A549 (cell line): ENCODE measurements around the gene DUSP2. TPM values are rescaled to one million over a fixed set of nuclear protein-coding genes. Genes with fewer than 3 reads are reported as not detected.

Experiments
- ATAC-seq, 2 experiments: fragments of 200-7000 bp in 1 of 2; fragments of >200 bp in 1 of 2; cut with Nextera tagmentation in 1 of 2; cut with Tn5 transposase in 1 of 2; 3 replicates each; pipeline versions ENCODE4 v1.8.0 to v1.9.1; 2018 to 2020; ENCODE audit warnings: mild to moderate bottlenecking in 1 of 2, moderate library complexity in 1 of 2
- CTCF ChIA-PET: fragments of 300-600 bp; sonication (Branson Sonifier 250); formaldehyde crosslinking; extraction: SDS; loops from one replicate; lab custom pipeline; 2021; ENCODE audit warnings: antibody characterized with exemption, inconsistent platforms; lab: Yijun Ruan, JAX
- POLR2A ChIA-PET: fragments of 350-600 bp; formaldehyde crosslinking; extraction: SDS; loops from one replicate; lab custom pipeline; 2021; ENCODE audit warnings: antibody characterized with exemption, inconsistent platforms; lab: Yijun Ruan, JAX
- DNase-seq, 2 experiments: peaks; one replicate each; pipeline versions ENCODE4 v3.0.0 to v3.0.0-alpha.2; 2011 to 2016; ENCODE audit warnings: low read depth in 1 of 2, low spot score in 1 of 2
- FAIRE-seq: peaks from 2 replicates; lab custom pipeline; 2011; peaks lifted over from hg19 to GRCh38; lab: Jason Lieb, UNC
- H3K27ac ChIP-seq, 2 experiments: fragments of >200 bp; sonication (Bioruptor Twin); formaldehyde crosslinking; 3 replicates each; pipeline ENCODE4 v1.5.1; 2016 to 2017
- H3K4me1 ChIP-seq: fragments of >200 bp; sonication (Bioruptor Twin); formaldehyde crosslinking; 3 replicates; pipeline ENCODE4 v1.6.1; 2016
- H3K4me2 ChIP-seq: fragments of >200 bp; sonication (Bioruptor Twin); formaldehyde crosslinking; 3 replicates; pipeline ENCODE4 v1.6.1; 2016
- H3K4me3 ChIP-seq: fragments of >200 bp; sonication (Bioruptor Twin); formaldehyde crosslinking; 3 replicates; pipeline ENCODE4 v1.5.1; 2016
- H3K9me3 ChIP-seq: fragments of >200 bp; sonication (Bioruptor Twin); formaldehyde crosslinking; 3 replicates; pipeline ENCODE4 v1.6.1; 2016
- CHD2 ChIP-seq: fragments of 150-350 bp; IDR thresholded peaks from 2 replicates; pipeline ENCODE4 v1.6.1; 2014; ENCODE audit warnings: low read length; ENCODE audit not compliant: partially characterized antibody
- EHF ChIP-seq: fragments of 250-450 bp; sonication (Bioruptor Pico); IDR thresholded peaks from 2 replicates; pipeline ENCODE4 v1.5.0; 2020; ENCODE audit warnings: mild to moderate bottlenecking
- EHMT2 ChIP-seq: fragments of 200-600 bp; sonication (generic); IDR thresholded peaks from 2 replicates; pipeline ENCODE4 v1.6.1; 2016; ENCODE audit warnings: antibody characterized with exemption, low read depth, mild to moderate bottlenecking, moderate library complexity
- ESRRA ChIP-seq: fragments of 150-350 bp; IDR thresholded peaks from 2 replicates; pipeline ENCODE4 v1.6.1; 2014; ENCODE audit warnings: mild to moderate bottlenecking, low read length, borderline replicate concordance
- JUNB ChIP-seq: fragments of >200 bp; sonication (Bioruptor Twin); formaldehyde crosslinking; IDR thresholded peaks from 2 replicates; pipeline ENCODE4 v1.6.1; 2016
- KDM1A ChIP-seq: fragments of 200-600 bp; sonication (generic); IDR thresholded peaks from 2 replicates; pipeline ENCODE4 v1.6.1; 2016; ENCODE audit warnings: low read depth, mild to moderate bottlenecking
- RARB ChIP-seq: fragments of 250-450 bp; sonication (Bioruptor Pico); IDR thresholded peaks from 2 replicates; pipeline ENCODE4 v1.8.0; 2021; ENCODE audit warnings: mild to moderate bottlenecking, moderate library complexity
- RCOR1 ChIP-seq: fragments of 150-350 bp; IDR thresholded peaks from 2 replicates; pipeline ENCODE4 v1.6.1; 2014; ENCODE audit warnings: antibody characterized with exemption, low read length, low read depth
- SMC3 ChIP-seq: fragments of >200 bp; sonication (Bioruptor Twin); formaldehyde crosslinking; IDR thresholded peaks from 3 replicates; pipeline ENCODE4 v1.6.1; 2018; ENCODE audit warnings: inconsistent platforms
- ZC3H11A ChIP-seq: fragments of 450-650 bp; IDR thresholded peaks from 2 replicates; pipeline ENCODE4 v1.6.1; 2014; ENCODE audit warnings: antibody characterized with exemption, mild to moderate bottlenecking
- ZFP36 ChIP-seq: fragments of 450-650 bp; IDR thresholded peaks from 2 replicates; pipeline ENCODE4 v1.6.1; 2014; ENCODE audit warnings: borderline replicate concordance; ENCODE audit not compliant: partially characterized antibody
- WGBS: methylation state at CpG from one replicate; pipeline ENCODE4 v1.1.6; 2017; ENCODE audit errors: missing lambda C conversion rate; 5-methylcytosine and 5-hydroxymethylcytosine counted together
- polyA plus RNA-seq, 4 experiments: library from polyadenylated mRNA; depleted of rRNA in 3 of 4; stranded (reverse); fragments of >200 nt; fragmentation: RNase III in 1 of 4; extraction: RNeasy Plus Mini Kit Qiagen cat#74134 plus additional on column Dnase treatment in 1 of 4; gene quantifications; 2 replicates in 3 of 4; 3 replicates in 1 of 4; pipeline ENCODE4 v1.2.3, GENCODE V29; 2011 to 2017
- TF ChIP-seq, protein P1 (sequence below): fragments of 450-650 bp; IDR thresholded peaks from 2 replicates; pipeline ENCODE4 v1.6.1; 2014; ENCODE audit warnings: antibody characterized with exemption
- TF ChIP-seq, protein P2 (sequence below): IDR thresholded peaks from 2 replicates; pipeline ENCODE4 v1.6.1; 2012
- TF ChIP-seq, protein P3 (sequence below): fragments of >200 bp; sonication (Bioruptor Twin); formaldehyde crosslinking; IDR thresholded peaks from 3 replicates; pipeline ENCODE4 v1.5.1; 2016
- TF ChIP-seq, protein P4 (sequence below): IDR thresholded peaks from 2 replicates; pipeline ENCODE4 v1.6.1; 2012; ENCODE audit warnings: low read depth, borderline replicate concordance

Gene DUSP2
- polyA plus RNA-seq, 2 of the 4 experiments (the other 2 are of a cell fraction) = 0.26 to 0.27 TPM

DNA sequence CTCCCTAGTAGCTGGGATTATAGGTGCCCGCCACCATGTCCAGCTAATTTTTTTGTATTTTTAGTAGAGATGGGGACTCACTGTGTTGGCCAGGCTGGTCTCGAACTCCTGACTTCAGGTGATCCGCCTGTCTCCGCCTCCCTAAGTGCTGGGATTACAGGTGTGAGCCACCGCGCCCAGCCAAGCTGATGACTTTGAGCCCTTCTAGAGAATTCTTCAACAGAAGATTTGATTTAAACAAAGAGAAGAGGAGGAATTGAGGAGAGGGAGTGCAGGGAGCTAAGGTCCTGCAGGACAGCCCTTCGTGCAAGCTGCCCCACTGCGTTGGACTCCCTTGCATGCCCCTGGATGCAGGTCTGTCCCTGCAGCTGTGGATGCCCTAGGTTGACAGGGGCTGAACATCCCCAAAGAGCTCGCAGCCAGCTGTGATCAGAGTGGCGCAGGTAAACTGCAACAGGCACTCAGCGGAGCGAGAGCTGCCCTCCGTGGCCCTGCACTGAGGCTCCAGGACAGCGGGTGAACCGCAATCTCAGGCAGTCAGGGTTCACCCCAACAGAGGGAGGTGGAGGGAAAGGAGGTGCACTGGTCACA is 42.5 kb downstream of the DUSP2 start:
- WGBS = 93% methylated on average over 15 of the region's 15 CpGs
- TF ChIP-seq, protein P1, sequence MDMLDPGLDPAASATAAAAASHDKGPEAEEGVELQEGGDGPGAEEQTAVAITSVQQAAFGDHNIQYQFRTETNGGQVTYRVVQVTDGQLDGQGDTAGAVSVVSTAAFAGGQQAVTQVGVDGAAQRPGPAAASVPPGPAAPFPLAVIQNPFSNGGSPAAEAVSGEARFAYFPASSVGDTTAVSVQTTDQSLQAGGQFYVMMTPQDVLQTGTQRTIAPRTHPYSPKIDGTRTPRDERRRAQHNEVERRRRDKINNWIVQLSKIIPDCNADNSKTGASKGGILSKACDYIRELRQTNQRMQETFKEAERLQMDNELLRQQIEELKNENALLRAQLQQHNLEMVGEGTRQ = no peak
- TF ChIP-seq SMC3 (no peak), RCOR1 (no peak), ESRRA (no peak), EHF (no peak), RARB (no peak)
- TF ChIP-seq, protein P2, sequence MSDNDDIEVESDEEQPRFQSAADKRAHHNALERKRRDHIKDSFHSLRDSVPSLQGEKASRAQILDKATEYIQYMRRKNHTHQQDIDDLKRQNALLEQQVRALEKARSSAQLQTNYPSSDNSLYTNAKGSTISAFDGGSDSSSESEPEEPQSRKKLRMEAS = no peak
- DNase-seq = no peak
- no peak overlapping the region for H3K4me2 ChIP-seq
- peak in 1 of 2 experiments; percentile 7; a peak in 1 of 6 replicates for ATAC-seq
- no peaks in the 10 kb centered on the region for H3K4me1 ChIP-seq
- peaks cover 12% of the 10 kb centered on the region for H3K9me3 ChIP-seq
- no peak overlapping the region for H3K4me3 ChIP-seq
- H3K27ac ChIP-seq = no peak overlapping the region
- FAIRE-seq = no peak
- POLR2A ChIA-PET = interaction anchor here (0.7 to 1.1 kb wide), 2 partner anchors 106 to 164 kb away, joined by 3 to 5 read pairs; partner anchors contain the start of gene STARD7
- CTCF ChIA-PET = interaction anchor here (0.7 to 15.3 kb wide), 5 partner anchors 12 to 72 kb away, joined by 3 to 126 read pairs (median 3); partner anchors contain the start of gene ADRA2B

DNA sequence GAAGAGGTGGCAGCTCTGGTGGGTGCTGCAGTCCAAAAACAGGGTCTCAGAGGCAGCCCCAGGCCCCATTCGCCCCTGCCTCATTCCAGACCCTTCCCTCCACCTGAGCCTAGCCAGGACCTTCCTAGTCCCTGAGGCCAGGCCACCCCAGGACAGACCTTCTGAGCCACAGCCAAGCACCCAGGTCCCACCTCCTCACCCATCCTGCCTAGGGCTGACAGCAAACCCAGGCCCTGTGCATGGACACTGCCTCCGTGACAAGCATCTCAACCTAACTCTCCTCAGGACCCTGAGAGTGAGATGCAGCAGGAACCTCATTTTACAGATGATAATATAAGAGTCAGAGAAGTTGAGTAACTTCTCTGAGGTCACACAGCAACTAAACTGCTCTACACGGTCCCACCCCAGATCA is 44.3 kb downstream of the DUSP2 start:
- no peak for ATAC-seq
- no peak overlapping the region for H3K27ac ChIP-seq
- ChIA-PET CTCF (interaction anchor here (15.3 kb wide), 1 partner anchor 14 kb away, joined by 126 read pairs; the partner anchor contains the start of gene ADRA2B), POLR2A (no interaction called here)
- no peak overlapping the region for H3K4me3 ChIP-seq
- H3K9me3 ChIP-seq = peaks cover 11% of the 10 kb centered on the region
- no peaks in the 10 kb centered on the region for H3K4me1 ChIP-seq
- WGBS = 46% methylated on average over 3 of the region's 3 CpGs
- no peak overlapping the region for H3K4me2 ChIP-seq
- no peak for DNase-seq
- TF ChIP-seq JUNB (no peak), KDM1A (peak; percentile 43; the same call in 1 of the 2 replicates), CHD2 (no peak), ZC3H11A (no peak), EHMT2 (no peak), ZFP36 (peak; percentile 41)
- TF ChIP-seq, protein P3, sequence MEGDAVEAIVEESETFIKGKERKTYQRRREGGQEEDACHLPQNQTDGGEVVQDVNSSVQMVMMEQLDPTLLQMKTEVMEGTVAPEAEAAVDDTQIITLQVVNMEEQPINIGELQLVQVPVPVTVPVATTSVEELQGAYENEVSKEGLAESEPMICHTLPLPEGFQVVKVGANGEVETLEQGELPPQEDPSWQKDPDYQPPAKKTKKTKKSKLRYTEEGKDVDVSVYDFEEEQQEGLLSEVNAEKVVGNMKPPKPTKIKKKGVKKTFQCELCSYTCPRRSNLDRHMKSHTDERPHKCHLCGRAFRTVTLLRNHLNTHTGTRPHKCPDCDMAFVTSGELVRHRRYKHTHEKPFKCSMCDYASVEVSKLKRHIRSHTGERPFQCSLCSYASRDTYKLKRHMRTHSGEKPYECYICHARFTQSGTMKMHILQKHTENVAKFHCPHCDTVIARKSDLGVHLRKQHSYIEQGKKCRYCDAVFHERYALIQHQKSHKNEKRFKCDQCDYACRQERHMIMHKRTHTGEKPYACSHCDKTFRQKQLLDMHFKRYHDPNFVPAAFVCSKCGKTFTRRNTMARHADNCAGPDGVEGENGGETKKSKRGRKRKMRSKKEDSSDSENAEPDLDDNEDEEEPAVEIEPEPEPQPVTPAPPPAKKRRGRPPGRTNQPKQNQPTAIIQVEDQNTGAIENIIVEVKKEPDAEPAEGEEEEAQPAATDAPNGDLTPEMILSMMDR = no peak
- TF ChIP-seq, protein P2 = no peak
- FAIRE-seq = no peak

DNA sequence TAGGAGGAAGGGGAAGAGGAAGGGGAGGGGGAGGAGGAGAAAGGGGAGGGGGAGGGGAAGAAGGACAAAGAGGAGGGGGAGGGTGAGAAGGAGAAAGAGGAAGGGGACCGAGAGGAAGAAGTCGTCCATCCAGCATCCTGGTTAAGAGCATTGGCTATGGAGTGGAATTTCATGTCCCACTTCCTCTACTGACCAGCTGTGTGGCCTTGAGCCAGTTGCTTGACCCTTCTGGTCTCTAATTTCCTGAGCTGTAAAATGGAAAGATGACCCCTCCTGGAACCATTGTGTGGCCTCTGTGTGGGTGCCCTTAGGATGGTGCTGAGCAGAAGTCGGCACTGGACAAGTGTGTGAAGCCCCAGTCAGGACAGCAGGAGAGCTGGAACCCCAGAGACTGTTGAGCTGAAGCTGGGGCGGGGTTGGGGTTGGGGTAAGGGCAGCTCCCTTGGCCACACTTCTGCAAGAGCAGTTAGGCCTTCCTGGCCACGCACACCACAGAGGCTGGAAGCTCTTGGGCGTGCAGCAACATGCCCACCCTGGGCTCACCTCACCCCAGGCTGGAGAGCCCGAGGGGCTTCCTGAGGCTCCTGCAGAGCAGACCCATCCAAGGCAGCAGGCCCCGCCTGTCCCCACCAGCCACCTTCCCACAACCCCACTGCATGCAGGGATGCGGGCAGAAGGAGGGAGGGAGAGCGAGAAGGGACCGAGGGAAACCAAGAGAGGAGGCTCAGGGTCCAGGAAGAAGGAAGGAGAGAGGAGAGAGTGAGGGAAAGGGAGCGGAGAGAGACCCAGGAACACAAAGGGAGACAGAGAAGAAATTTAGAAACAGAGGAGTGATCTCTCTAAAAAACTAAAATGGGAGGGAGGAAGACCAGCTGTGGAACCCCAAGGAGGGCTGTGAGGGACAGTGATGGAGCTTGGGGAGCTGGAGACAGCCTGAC is 45.1 kb downstream of the DUSP2 start:
- FAIRE-seq (no peak), ATAC-seq (no peak), DNase-seq (no peak)
- Histone ChIP-seq H3K9me3 (peaks cover 4% of the 10 kb centered on the region), H3K27ac (0 out of 6 replicates have a peak overlapping the region, but pooled peaks of 1 of the 2 experiments have one; percentile 13), H3K4me1 (no peaks in the 10 kb centered on the region), H3K4me3 (no peak overlapping the region), H3K4me2 (no peak overlapping the region)
- TF ChIP-seq ZFP36 = peak; percentile 24
- TF ChIP-seq, protein P4, sequence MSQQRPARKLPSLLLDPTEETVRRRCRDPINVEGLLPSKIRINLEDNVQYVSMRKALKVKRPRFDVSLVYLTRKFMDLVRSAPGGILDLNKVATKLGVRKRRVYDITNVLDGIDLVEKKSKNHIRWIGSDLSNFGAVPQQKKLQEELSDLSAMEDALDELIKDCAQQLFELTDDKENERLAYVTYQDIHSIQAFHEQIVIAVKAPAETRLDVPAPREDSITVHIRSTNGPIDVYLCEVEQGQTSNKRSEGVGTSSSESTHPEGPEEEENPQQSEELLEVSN = no peak
- ChIA-PET CTCF (interaction anchor here (15.3 kb wide), 1 partner anchor 14 kb away, joined by 126 read pairs; the partner anchor contains the start of gene ADRA2B), POLR2A (interaction anchor here (1.2 kb wide), 1 partner anchor 13 kb away, joined by 3 read pairs; no protein-coding TSS in a partner anchor)
- WGBS = 75% methylated on average over 10 of the region's 12 CpGs
